Upper lobe of right lung (tissue), 1 donor: Measurements from ENCODE around the gene ARHGAP42. TPM values are rescaled to one million over a fixed set of nuclear protein-coding genes. Genes with fewer than 3 reads are reported as not detected.

ENCODE experiments used
- ATAC-seq: fragments of 200-7000 bp; cut with Tn5 transposase; one replicate; pipeline ENCODE4 v1.9.1; 2020; ENCODE audit warnings: mild to moderate bottlenecking, moderate library complexity
- DNase-seq: peaks from one replicate; pipeline ENCODE4 v3.0.0-alpha.2; 2020
- H3K27ac ChIP-seq: fragments of 200-600 bp; one replicate; pipeline ENCODE4 v1.8.0; 2022
- H3K27me3 ChIP-seq: fragments of 200-600 bp; one replicate; pipeline ENCODE4 v1.8.0; 2022; ENCODE audit warnings: mild to moderate bottlenecking
- H3K36me3 ChIP-seq: fragments of 200-600 bp; one replicate; pipeline ENCODE4 v1.8.0; 2022
- H3K4me1 ChIP-seq: fragments of 200-600 bp; one replicate; pipeline ENCODE4 v1.8.0; 2022
- H3K4me3 ChIP-seq: fragments of 200-600 bp; one replicate; pipeline ENCODE4 v1.8.0; 2022; ENCODE audit warnings: mild to moderate bottlenecking
- H3K9me3 ChIP-seq: fragments of 200-600 bp; one replicate; pipeline ENCODE4 v1.8.0; 2022
- CTCF ChIP-seq: fragments of 200-600 bp; IDR thresholded peaks from one replicate; pipeline ENCODE4 v1.8.0; 2022; ENCODE audit warnings: antibody characterized with exemption
- intact Hi-C: fragments of 100-400 bp; cut with DNase I; formaldehyde crosslinking; loops from one replicate; pipeline ENCODE4 v1.11.0; 2022
- total RNA-seq: library from RNA; stranded (reverse); fragmentation: NEBNext Ultra II Directional; extraction: Animal tissue kit (Norgen Biotek cat#: 25700); gene quantifications from one replicate; pipeline ENCODE4 v1.2.1, GENCODE V29; 2021
- donor health status: DM: no; HTN: yes; CAD: no; lungs with severe emphysema.

The ARHGAP42 gene
- total RNA-seq, 1 donor from 2014 or later, result 19.8 TPM

GRCh38 chr11:100821198-100821597 is 134.1 kb downstream of the ARHGAP42 start:
- no peak overlapping the region for H3K4me3 ChIP-seq
- intact Hi-C loops, result no loop called here
- DNase-seq, result no peak
- no peaks in the 10 kb centered on the region for H3K36me3 ChIP-seq
- TF ChIP-seq CTCF, result no peak
- H3K27ac ChIP-seq, result no peak overlapping the region
- no peak for ATAC-seq
- H3K9me3 ChIP-seq, result no peaks in the 10 kb centered on the region
- no peaks in the 10 kb centered on the region for H3K4me1 ChIP-seq
- H3K27me3 ChIP-seq, result no peaks in the 10 kb centered on the region

GRCh38 chr11:100823360-100823759 is 136.3 kb downstream of the ARHGAP42 start:
- Histone ChIP-seq H3K27me3 (no peaks in the 10 kb centered on the region), H3K4me3 (no peak overlapping the region), H3K4me1 (no peaks in the 10 kb centered on the region), H3K27ac (no peak overlapping the region), H3K36me3 (no peaks in the 10 kb centered on the region), H3K9me3 (no peaks in the 10 kb centered on the region)
- no peak for TF ChIP-seq CTCF
- ATAC-seq (no peak), DNase-seq (no peak)
- intact Hi-C loops, result no loop called here

- H3K4me3 ChIP-seq, result no peak overlapping the region
- no peaks in the 10 kb centered on the region for H3K4me1 ChIP-seq
- H3K27ac ChIP-seq, result no peak overlapping the region
- DNase-seq (no peak), ATAC-seq (no peak)
- TF ChIP-seq CTCF, result no peak
- H3K9me3 ChIP-seq, result no peaks in the 10 kb centered on the region
- H3K27me3 ChIP-seq, result no peaks in the 10 kb centered on the region
- no peaks in the 10 kb centered on the region for H3K36me3 ChIP-seq
- intact Hi-C loops, result no loop called here
Observed at GRCh38 chr11:100824041-100824809, 137.1 kb downstream of the ARHGAP42 start.

GRCh38 chr11:100825626-100826025 is 138.5 kb downstream of the ARHGAP42 start:
- no peak overlapping the region for H3K4me3 ChIP-seq
- H3K9me3 ChIP-seq, result no peaks in the 10 kb centered on the region
- TF ChIP-seq CTCF, result no peak
- ATAC-seq (no peak), DNase-seq (no peak)
- H3K27ac ChIP-seq, result no peak overlapping the region
- H3K27me3 ChIP-seq, result no peaks in the 10 kb centered on the region
- H3K4me1 ChIP-seq, result no peaks in the 10 kb centered on the region
- intact Hi-C loops, result no loop called here
- H3K36me3 ChIP-seq, result no peaks in the 10 kb centered on the region

GRCh38 chr11:100827934-100828661 is 141.0 kb downstream of the ARHGAP42 start:
- Histone ChIP-seq H3K36me3 (no peaks in the 10 kb centered on the region), H3K27ac (no peak overlapping the region), H3K27me3 (no peaks in the 10 kb centered on the region), H3K4me3 (no peak overlapping the region), H3K9me3 (no peaks in the 10 kb centered on the region), H3K4me1 (no peaks in the 10 kb centered on the region)
- intact Hi-C loops, result no loop called here
- DNase-seq (no peak), ATAC-seq (no peak)
- no peak for TF ChIP-seq CTCF
